HG03159 (cell line): ENCODE data around the gene CS.
A peak's percentile ranks its signal among the peaks of the same experiment; 100 is the strongest.
"Not testable (repeated sequence)": the region's sequence is repeated elsewhere in the genome, so short reads cannot be mapped to it uniquely, and the experiment has no call there.

Experiments
- ATAC-seq: cut with Tn5 transposase; IDR thresholded peaks from one replicate; pipeline ENCODE4 v1.9.1; 2021; ENCODE audit warnings: mild to moderate bottlenecking, moderate library complexity; ENCODE audit not compliant: unreplicated experiment

The CS gene

DNA sequence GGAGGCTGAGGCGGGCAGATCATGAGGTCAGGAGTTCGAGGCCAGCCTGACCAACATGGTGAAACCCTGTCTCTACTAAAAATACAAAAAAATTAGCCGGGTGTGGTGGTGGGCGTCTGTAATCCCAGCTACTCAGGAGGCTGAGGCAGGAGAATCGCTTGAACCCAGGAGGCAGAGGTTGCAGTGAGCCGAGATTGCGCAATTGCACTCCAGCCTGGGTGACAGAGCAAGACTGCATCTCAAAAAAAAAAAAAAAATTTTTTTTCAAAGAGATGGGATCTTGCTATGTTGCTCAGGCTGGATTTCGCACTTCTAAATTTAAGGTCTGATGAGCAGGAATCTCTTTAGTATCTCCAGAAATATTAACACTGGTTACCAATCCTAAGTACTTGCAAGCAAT is 21.5 kb upstream of the CS start:
- ATAC-seq = not testable (repeated sequence)

DNA sequence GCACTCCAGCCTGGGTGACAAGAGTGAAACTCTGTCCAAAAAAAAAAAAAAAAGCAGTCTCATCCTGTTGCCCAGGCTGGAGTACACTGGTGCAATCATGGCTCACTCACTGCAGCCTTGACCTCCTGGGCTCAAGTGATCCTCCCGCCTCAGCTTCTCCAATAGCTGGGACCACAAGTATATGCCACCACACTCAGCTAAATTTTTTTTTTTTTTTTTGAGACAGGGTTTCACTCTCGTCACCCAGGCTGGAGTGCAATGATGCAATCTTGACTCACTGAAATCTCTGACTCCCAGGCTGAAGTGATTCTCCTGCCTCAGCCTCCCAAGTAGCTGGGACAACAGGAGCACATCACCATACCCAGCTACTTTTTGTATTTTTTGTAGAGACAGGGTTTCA is 20.9 kb upstream of the CS start:
- ATAC-seq = no peak

DNA sequence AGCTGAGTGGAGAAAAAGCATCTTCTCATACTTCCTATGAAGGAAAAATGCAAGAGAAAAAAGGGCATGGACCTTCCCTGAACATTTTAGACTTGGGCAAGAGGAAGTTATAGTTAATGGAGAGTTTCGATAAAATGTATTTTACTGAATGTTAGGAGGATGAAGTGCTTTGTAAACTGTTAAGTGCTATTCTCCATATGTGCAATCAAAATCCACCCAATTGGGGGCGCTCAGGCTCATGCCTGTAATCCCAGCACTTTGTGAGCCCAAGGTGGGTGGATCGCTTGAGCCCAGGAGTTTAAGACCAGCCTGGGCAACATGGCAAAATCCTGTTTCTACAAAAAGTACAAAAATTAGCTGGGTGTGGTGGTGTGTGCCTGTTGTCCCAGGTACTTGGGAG is 17.5 kb upstream of the CS start:
- no peak for ATAC-seq

DNA sequence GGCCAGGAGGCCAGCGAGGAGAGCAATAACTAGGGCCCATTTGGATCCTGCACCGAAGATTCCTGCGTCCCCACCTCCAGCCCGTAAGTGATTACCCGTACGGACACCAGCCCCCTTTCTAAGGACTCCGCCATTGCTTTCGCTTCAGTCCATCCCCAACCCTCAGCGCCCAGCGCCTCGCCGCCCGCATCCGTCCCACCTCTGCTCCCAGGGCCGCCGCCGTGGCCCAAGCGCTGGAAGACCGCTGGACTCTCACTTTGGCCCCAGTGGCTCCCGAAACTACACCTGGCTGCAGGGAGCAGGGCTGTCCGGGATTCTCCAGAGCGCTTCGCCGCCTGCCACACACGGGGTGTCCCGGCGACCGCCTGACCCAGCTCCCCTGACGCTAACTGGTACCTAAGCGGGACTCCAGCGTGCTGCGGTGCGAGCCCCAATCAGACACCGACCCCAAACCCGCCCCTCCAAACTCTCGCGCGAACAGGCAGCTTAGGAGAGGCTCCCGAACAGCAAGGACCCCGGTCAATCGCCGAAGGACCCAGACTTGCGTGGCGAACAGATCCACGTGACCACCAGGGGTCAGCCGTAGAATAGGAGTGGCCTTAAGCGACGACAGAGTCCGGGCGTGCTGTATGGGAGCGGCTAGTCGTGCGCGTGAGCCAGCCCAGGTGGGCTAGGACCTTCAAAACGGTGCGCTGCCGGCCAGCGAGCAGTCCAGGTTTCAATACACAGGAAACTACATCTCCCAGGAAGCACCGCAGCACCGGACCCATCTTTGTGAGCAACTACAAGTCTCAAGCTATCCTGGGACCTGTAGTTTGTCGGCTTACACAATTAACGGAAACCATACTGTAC is 15.7 kb upstream of the CS start, which contains the start of gene CNPY2:
Gene CNPY2 (minus strand): TSS at position 367 of the 852 bp plus-strand sequence. CDS start 771 bp downstream, outside the sequence.
- peak; percentile 90 for ATAC-seq

DNA sequence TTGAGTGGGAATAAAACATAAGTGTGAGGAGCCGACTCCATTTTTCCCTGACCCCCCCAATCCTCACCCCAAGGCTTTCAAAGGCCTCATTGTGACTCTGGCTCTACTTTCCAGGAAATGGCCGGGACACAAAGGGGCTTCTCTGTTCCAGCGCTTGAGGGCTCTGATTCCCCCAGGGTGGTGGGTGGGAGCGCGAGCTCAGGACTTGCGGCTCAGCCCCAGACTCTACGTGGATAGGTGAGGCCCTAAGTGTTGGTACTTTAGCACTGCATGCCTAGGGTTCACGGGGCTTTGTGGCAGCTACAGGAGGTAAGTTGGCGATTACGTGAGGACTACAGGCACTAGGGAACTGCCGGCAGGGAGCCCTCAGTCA is 15.1 kb upstream of the CS start:
- ATAC-seq = no peak

DNA sequence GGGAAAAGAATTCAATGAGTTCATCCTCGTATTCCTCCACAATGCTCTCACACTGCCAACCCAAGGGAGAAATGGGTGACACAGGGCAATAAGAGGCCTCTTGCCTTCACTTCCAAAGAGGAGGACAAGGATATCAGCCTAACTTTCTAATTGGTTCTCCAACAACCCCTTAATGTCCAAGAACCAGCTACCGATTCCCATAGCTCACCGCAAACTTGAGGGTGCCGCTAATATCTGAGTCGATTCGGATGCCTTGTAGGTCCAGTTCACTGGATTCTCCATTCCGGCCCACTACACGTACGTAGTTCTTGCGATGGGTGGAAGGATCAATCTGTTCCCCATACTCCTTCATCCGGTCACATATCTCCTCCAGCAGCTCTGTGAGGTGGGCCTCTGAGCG is 10.9 kb upstream of the CS start:
- no peak for ATAC-seq

DNA sequence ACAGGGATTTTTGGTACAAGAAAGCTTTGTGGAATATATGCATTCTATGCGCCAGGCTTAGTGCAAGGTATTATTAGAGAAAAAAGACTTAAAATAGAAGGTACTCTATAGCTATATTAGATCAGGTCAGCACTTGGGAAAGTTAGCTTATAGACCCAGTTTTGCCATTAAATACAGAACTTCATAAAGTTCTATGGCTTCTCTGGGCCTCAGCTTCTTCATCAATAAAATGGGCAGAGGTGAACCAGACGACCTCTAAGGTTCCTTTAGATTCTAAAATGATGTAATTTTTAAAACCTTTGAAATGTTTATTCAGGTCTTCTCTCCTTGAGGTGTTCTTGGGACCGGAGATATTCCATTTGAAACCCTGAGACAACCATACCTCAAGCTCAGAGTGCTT is 8.6 kb upstream of the CS start:
- no peak for ATAC-seq

DNA sequence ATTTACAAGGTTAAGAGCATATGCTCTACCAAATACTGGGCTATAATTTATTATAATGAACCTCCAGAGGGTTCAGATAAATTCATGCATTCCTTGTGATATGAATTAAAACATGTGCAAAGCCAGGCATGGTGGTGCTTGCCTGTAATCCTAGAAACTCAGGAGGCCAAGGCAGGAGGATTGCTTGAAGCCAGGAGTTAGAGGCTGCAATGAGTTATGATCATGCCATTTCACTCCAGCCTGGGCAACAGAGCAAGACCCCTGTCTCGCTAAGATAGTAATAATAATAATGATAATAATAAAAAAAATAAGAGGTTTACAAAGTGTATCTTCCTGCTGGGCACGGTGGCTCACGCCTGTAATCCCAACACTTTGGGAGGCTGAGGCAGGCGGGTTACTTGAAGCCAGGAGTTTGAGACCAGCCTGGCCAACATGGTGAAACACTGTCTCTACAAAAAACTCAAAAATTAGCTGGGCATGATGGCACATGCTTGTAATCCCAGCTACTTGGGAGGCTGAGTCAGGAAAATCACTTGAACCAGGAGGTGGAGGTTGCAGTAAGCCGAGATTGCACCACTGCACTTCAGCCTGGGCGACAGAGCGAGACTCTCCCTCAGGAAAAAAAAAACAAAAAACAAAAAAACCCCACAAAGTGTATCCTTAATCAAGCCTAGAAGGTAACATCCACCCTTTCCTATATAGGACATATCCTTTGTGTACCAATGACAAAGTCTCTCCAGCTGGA is 7.3 kb upstream of the CS start:
- ATAC-seq = no peak

DNA sequence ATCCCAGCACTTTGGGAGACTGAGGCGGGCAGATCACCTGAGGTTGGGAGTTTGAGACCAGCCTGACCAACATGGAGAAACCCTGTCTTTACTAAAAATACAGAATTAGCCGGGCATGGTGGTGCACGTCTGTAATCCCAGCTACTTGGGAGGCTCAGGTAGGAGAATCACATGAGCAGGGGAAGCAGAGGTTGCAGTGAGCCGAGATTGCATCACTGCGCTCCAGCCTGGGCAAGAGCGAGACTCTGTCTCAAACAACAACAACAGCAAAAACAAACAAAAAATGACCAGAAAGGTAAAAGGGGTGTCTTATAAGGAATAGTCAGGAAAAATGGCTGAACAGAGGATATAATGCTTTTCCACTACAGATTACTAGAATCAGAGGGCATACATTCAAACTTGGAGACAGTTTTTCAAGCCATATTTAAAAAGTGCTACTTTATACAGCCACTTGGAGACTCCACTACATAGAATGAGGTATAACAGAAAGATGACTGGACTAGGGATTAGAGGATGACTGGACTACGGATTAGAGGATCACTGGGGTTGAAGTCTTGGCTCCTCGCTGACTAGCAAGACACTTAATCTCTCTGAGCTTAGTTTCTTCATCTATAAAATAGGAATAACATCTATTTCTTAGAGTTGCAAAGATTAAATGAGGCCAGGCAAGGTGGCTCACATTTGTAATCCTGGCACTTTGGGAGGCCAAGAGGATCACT is 4.9 kb upstream of the CS start:
- ATAC-seq = no peak

DNA sequence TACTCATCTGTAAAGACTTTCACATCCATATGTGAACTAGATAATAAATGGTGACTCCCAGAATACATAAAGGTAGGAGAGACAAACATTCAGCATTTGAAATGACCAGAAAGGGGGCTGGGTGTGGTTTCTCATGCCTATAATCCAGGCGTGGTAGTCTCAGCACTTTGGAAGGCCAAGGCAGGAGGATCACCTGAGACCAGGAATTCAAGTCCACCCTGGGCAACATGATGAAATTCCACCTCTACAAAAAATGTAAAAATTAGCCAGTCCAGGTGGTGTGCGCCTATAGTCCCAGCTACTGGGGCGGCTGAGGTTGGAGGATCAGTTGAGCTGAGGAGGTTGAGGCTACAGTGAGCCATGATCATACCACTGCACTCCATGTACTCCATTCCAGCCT is 4.1 kb upstream of the CS start:
- ATAC-seq = no peak

DNA sequence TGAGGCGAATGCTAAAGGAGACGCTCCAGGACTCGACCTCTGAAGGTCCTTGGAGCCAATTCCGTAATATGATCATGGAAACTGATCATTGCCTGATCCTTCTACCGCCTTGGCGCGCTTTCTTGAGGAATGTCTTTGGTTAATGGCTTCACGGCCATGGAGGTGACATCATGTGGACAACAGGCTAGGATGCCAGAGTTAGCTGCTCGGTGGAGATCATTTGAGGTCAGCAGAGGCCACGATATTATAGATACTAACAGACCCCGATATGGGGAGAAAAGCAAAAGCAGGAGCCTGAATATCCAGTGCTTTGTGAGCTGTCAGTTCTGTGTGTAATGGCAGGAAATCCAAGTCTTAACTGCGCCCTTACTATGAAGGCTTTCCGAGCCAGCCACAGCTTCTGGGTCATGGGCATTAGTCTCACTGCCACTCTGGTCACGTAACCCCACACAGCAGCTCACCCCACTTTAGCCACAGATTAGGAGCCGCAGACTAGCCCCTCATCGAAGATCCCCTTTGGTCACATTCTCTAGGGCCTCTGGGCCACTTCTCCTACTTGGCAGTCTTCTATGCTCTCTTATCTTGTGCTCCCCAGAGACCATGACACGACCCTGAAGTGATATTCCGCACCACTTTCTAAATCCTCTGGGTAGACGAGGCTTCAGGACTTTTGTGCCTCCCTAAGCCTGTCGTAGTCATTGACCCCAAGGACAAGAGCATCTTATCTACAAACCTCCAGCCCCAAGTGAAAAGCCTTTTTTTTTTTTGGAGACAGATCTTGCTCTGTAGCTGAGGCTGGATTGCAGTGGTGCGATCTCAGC is 724 bp upstream of the CS start:
- no peak for ATAC-seq

DNA sequence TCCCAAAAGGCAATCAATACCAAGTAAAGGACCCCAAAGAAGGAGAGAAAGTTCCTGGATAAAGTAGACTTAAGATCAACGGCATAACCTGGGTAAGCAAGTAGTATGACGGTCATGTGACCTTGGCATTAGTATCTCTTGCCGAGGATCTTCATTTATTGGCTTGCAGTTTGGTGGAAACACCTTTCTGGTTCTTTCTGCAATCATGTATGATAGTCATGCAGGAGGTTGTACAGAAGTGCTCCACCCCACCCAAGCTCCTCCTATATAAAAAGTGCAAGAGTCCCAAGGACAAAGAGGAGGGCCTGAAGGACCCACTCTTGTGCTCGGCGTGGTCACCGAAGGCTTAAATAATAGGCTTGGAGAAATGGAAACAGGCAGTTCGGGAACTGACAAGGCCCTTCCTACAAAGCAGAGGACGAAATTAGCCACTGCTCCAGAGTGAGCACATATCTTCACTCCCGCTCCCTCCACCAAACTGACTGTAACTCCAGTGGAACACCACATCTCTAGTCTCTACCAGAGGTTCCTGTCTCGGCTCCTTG is 750 bp downstream of the CS start:
- ATAC-seq = no peak

DNA sequence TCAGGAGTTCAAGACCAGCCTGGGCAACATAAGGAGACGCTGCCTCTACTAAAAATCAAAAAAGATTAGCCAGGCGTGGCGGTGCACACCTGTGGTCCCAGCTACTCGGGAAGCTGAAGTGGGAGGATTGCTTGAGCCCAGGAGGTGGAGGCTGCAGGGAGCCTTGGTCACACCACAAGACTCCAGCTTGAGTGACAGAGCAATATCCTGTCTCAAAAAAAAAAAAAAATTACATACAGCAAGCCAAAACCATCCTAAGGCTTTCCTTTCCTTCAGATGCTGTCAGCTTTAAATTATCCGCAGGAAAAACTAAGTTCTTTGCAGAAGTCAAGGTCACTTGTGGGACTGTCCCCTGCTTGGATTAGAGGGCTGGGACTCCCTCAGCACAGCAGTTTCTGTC is 1.3 kb downstream of the CS start:
- no peak for ATAC-seq

DNA sequence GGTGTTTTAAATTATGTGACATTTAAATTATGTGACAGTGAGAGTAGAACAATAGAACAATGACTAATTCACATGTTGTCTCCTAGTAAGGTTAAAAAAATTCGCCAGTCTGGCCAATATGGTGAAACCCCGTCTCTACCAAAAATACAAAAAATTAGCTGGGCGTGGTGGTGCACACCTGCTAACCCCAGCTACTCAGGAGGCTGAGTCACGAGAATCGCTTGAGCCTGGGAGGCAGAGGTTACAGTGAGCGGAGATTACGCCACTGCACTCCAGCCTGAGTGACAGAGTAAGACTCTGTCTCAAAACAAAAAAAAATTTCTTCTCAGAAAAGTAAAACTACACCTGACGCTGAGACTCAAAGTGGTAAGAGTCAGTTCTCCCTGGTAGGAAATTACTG is 2.7 kb downstream of the CS start:
- ATAC-seq = no peak

DNA sequence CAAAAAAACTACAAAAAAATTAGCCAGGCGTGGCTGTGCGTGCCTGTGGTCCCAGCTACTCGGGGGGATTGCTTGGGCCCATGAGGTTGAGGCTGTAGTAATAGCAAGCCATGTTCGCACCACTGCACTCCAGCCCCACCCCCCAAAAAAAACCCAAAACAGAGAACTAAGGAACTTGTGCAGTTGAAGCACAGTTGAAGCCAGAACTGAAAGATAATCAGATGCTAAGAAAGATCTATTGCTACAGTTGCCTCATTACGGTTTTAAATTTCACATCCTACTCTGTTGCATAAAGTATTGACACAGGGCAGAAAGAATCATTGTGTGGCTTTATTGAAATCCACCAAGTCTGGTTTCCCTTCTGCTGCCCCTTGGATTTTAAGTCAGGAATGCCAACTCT is 3.8 kb downstream of the CS start:
- no peak for ATAC-seq

DNA sequence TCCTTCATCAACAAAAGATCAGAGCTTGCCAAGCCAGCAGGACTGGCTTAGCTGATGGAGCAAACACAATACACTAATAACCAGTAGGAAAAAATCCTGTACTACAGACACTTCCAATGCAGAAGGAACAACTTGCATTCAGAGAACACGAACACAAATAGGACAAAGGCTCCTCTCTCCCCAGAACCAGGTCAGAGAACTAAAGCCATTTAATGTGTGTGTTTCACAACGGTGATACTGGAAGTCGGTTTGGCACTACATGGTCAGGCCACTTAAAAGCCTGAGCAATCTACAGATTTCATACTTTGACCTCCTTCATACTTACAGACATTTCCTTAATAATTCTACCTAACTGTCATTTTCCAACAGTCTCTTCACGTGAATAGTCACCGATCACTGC is 6.3 kb downstream of the CS start:
- no peak for ATAC-seq

DNA sequence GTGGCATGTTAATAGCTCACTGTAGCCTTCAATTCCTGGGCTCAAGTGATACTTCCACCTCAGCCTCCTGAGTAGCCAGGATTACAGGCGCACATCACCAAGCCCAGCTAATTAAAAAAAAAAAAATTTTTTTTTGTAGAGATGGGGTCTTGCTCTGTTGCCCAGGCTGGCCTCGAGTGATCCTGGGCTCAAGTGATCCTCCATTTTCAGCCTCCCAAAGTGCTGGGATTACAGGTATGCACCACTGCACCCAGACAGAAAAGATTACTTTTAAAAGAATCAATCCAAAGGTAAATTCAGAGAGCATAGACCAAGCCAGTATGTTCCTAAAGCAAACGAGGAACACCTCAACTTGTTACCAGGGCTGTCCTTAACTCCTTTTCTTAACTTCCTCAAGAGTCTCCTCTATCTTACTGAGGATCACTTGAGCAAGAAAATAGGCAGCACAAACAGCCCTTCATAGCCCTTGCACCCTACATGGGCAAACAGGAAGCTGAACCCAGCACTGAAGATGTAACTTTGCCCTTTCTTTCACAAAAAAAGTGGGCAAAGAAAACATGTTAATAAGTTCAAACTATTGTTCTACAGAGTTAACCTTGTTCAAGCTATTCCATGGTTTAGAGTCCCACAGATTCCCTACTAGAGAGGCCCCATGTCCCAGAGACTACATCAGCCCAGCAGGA is 11.3 kb downstream of the CS start:
- ATAC-seq = no peak

DNA sequence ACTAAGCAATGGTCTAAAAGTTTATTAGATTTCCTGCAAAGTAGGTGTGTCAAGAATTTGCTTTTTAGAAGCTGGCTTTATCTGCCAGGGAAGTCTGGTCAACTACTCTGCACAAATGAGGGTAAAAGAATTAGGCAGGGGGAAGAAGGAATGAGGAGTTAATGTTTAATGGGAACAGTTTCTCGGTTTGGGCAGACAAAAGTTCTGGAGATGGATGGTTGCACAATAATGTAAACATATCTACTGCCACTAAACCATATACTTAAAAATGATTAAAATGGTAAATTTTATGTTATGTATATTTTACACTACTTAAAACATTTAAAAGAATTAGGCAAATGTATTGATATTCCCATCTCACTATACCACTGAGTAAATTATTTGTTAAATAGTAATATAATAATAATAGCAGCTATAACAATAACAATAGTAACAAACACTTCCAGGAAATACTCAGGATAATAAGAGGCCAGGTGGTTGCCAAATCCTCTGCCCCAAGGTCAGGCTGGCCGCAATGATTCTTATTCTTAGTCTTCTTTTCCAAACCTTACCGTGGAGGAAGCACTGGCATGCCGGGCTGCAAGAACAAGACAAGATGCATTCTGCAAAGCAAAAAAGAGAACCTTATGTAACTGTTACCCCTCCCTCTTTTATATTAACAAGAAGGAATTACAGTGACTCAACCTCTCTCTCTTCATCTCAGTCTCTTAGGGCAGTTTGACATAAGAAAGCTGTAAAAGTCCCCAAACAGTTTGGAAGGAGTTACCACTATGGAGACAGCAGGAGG is 13.9 kb downstream of the CS start:
- ATAC-seq = no peak

DNA sequence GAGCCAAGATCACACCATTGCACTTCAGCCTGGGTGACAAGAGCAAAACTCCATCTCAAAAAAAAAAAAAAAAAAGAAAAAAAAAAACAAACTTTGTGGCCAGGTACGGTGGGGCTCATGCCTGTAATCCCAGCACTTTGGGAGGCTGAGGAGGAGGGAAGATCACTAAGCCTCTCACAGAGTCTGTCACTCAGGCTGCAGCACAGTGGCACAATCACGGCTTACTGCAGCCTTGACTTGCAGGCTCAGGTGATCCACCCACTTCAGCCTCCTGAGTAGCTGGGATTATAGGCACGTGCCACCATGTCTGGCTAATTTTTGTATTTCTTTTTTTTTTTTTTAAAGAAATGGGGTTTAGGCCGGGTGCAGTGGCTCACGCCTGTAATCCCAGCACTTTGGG is 15.9 kb downstream of the CS start:
- ATAC-seq = not testable (repeated sequence)
